T-helper 22 cell (primary cell): Measurements from ENCODE around the gene SCN11A.

Experiments
- DNase-seq: peaks from one replicate; pipeline ENCODE4 v3.0.0-alpha.2; 2020; ENCODE audit warnings: low read depth

SCN11A gene

GRCh38 chr3:39051649-39052561 is at the start of gene SCN11A, which contains the start of gene WDR48:
Gene SCN11A, minus strand, starts transcription at chr3:39051944. Its CDS starts 101,582 bp downstream, at chr3:38950362.
Gene WDR48, plus strand, starts transcription at chr3:39052016. Its CDS starts 10 bp downstream, at chr3:39052026.
- DNase-seq = peak; percentile 89

GRCh38 chr3:39101022-39101689 is 49.4 kb upstream of the SCN11A start:
- DNase-seq = no peak

- no peak for DNase-seq
Measured at GRCh38 chr3:39100500-39100886, 48.7 kb upstream of the SCN11A start.

- no peak for DNase-seq
Measured at GRCh38 chr3:39099738-39100499, 48.2 kb upstream of the SCN11A start.

GRCh38 chr3:39099242-39099641 is 47.5 kb upstream of the SCN11A start:
- no peak for DNase-seq

- DNase-seq = no peak
Measured at GRCh38 chr3:39098473-39099000, 46.8 kb upstream of the SCN11A start.

- DNase-seq = no peak
Measured at GRCh38 chr3:39097716-39098472, 46.1 kb upstream of the SCN11A start.

GRCh38 chr3:39096775-39097174 is 45.0 kb upstream of the SCN11A start:
- no peak for DNase-seq

- DNase-seq = no peak
Measured at GRCh38 chr3:39095778-39096177, 44.0 kb upstream of the SCN11A start.

- DNase-seq = no peak
Measured at GRCh38 chr3:39094851-39095677, 43.3 kb upstream of the SCN11A start.

GRCh38 chr3:39090922-39091321 is 39.2 kb upstream of the SCN11A start:
- DNase-seq = no peak

GRCh38 chr3:39088889-39089288 is 37.1 kb upstream of the SCN11A start:
- DNase-seq = no peak

GRCh38 chr3:39088456-39088855 is 36.7 kb upstream of the SCN11A start:
- DNase-seq = no peak

GRCh38 chr3:39086144-39086543 is 34.4 kb upstream of the SCN11A start:
- DNase-seq = no peak

- no peak for DNase-seq
Measured at GRCh38 chr3:39082666-39083313, 31.0 kb upstream of the SCN11A start.

- no peak for DNase-seq
Measured at GRCh38 chr3:39080026-39080425, 28.3 kb upstream of the SCN11A start.

GRCh38 chr3:39079530-39079929 is 27.8 kb upstream of the SCN11A start:
- no peak for DNase-seq

- no peak for DNase-seq
Measured at GRCh38 chr3:39075910-39076309, 24.2 kb upstream of the SCN11A start.

- no peak for DNase-seq
Measured at GRCh38 chr3:39068556-39068955, 16.8 kb upstream of the SCN11A start.

GRCh38 chr3:39067286-39067685 is 15.5 kb upstream of the SCN11A start:
- DNase-seq = no peak
